HG03457 (cell line): ENCODE data around the gene FUOM.
A peak's percentile ranks its signal among the peaks of the same experiment; 100 is the strongest.

Experiments
- ATAC-seq: cut with Tn5 transposase; IDR thresholded peaks from one replicate; pipeline ENCODE4 v1.9.1; 2021; ENCODE audit warnings: moderate number of reproducible peaks; ENCODE audit not compliant: unreplicated experiment

Gene FUOM

GRCh38 chr10:133357285-133358161 lies at the start of gene FUOM:
FUOM (minus strand) TSS chr10:133358019; CDS start chr10:133358007, 12 bp downstream.
- peak; percentile 54 for ATAC-seq

GRCh38 chr10:133405844-133406527 lies 48.2 kb upstream of the FUOM start:
- ATAC-seq = no peak

- ATAC-seq = no peak
Observed at GRCh38 chr10:133405272-133405671, 47.5 kb upstream of the FUOM start.

- no peak for ATAC-seq
Observed at GRCh38 chr10:133403784-133404183, 46.0 kb upstream of the FUOM start.

GRCh38 chr10:133403359-133403758 lies 45.5 kb upstream of the FUOM start:
- ATAC-seq = no peak

- no peak for ATAC-seq
Observed at GRCh38 chr10:133401981-133402725, 44.3 kb upstream of the FUOM start.

- no peak for ATAC-seq
Observed at GRCh38 chr10:133401500-133401899, 43.7 kb upstream of the FUOM start.

GRCh38 chr10:133400624-133401424 lies 43.0 kb upstream of the FUOM start:
- peak; percentile 65 for ATAC-seq

GRCh38 chr10:133399123-133399601 lies 41.3 kb upstream of the FUOM start:
- no peak for ATAC-seq

- ATAC-seq = no peak
Observed at GRCh38 chr10:133397938-133398337, 40.1 kb upstream of the FUOM start.

GRCh38 chr10:133396035-133396624 lies 38.3 kb upstream of the FUOM start:
- ATAC-seq = no peak

GRCh38 chr10:133394801-133395221 lies 37.0 kb upstream of the FUOM start:
- no peak for ATAC-seq

- ATAC-seq = peak; percentile 64
Observed at GRCh38 chr10:133394064-133394663, 36.3 kb upstream of the FUOM start, which contains the start of gene MTG1. MTG1 (plus strand) TSS chr10:133394157; CDS start chr10:133394221, 64 bp downstream.

GRCh38 chr10:133393401-133394063 lies 35.7 kb upstream of the FUOM start:
- no peak for ATAC-seq

- ATAC-seq = no peak
Observed at GRCh38 chr10:133391761-133392518, 34.1 kb upstream of the FUOM start.

- no peak for ATAC-seq
Observed at GRCh38 chr10:133391249-133391635, 33.4 kb upstream of the FUOM start.

- no peak for ATAC-seq
Observed at GRCh38 chr10:133390597-133391248, 32.9 kb upstream of the FUOM start.
